Islet of Langerhans (tissue), 1 donor: ENCODE data around the gene POLD2.

Experiments used
- FAIRE-seq: peaks from one replicate; lab custom pipeline; 2011; peaks lifted over from hg19 to GRCh38; lab: Jason Lieb, UNC

The POLD2 gene

DNA sequence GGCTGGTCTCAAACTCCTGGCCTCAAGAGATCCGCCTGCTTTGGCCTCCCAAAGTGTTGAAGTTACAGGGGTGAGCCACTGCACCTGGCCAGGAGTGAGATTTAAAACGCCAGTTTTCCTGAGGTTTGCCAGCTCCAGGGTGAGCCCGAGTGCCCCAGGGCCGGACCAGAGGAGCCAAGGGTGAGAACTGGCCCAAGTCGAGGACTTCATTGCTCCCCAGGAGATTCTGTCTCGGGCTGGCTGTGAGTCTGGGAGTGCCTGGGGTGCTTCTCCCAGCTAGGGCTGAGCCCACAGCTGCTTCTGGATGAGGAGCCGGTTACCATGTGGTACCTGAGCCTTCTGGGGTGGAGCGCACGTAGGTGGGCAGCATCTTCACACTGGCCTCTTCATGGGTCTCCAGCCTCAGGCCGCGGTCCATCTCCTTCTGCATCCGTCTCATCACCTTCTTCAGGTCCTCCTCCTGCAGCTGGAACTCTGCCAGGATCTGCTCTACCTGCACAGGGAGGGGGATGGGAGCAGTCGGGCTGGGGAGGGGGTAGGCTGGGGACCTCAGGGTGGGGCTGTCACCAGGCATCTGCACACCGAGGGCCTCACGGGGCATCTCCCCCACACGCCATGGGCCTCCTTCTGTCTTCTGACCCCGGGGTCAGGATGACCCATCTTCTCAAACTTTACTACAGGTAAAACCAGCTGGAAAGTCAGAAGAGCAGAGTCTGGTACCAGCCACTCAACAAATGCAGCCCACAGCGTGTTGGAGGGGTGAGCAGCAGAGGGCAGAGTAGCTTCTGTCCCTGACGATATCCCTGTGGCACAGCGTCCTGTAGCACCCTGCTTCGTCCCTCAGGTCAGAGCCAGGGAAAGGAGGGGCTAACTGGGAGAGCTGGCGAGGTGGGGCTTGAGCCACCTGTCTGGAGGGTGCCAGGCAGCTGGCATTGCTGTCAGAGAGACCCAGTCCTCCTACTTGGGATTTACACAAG is 29.9 kb upstream of the POLD2 start:
- no peak for FAIRE-seq

GRCh38 chr7:44151956-44152355 is 28.6 kb upstream of the POLD2 start:
- no peak for FAIRE-seq

GRCh38 chr7:44150966-44151941 is 27.9 kb upstream of the POLD2 start:
- no peak for FAIRE-seq

DNA sequence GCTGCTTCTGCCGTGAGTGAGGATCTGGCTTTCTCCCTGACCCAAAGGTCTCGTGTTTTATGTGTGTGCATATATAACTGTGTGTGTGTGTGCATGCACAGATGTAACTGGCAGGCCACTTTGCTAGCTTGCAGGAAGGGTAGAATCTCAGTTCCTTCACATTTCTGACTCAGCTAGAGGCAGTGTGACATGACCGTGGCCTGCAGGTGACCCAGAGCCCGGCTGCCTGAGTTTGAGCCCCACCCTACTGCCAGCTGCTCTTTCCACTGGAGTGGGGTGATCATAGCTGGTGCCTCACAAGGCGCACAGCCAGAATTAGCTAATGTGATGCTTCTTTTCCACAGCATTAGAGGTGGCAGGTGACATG is 27.1 kb upstream of the POLD2 start:
- no peak for FAIRE-seq

- no peak for FAIRE-seq
Observed at GRCh38 chr7:44149571-44150465, 26.5 kb upstream of the POLD2 start.

DNA sequence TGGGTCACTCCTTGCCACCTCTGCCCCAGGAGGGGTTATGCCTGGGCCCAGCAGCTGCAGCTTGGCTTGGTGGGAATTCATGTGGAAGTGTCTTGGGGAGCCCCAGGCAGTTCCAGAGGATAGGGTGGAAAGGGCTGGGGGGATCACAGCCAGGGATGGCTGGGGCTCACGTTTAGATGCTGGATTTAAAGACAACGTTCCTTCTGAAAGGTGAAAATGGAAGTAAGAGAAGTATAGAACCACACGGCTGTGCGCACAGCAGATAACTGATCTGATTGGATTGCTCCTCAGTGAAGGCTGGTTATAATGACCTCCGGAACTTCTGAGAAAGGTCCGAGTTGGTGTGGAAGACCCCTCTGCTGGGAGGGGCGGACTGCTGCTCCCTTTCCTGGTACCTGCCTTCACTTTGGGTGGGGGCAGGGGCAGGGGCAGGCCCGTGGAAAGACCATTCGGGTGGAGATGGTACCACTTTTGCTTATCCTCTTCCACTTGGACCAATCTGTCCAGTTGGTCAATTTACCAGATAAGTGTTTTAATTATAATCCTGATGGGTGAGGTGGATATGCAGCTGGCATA is 25.7 kb upstream of the POLD2 start:
- no peak for FAIRE-seq

DNA sequence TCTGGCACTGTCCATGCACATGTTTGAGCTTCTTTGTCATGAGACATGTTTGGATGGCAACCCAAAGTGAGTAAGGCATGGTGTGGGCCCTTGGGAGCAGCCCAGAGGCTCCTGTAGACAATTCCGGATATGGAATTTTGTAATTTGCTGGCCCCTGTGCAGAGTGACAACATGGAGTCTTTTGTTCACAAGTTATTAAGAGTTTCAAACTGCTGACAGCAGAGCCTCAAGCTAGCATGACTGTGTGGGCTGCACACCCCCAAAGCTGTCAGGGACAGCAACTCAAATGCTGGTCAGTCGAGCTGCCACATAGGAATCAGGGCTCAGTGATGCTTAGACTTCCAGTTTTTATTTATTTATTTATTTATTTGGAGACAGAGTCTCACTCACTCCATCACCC is 24.8 kb upstream of the POLD2 start:
- FAIRE-seq, result no peak

GRCh38 chr7:44147026-44147991 is 24.0 kb upstream of the POLD2 start:
- peak; percentile 13 for FAIRE-seq

DNA sequence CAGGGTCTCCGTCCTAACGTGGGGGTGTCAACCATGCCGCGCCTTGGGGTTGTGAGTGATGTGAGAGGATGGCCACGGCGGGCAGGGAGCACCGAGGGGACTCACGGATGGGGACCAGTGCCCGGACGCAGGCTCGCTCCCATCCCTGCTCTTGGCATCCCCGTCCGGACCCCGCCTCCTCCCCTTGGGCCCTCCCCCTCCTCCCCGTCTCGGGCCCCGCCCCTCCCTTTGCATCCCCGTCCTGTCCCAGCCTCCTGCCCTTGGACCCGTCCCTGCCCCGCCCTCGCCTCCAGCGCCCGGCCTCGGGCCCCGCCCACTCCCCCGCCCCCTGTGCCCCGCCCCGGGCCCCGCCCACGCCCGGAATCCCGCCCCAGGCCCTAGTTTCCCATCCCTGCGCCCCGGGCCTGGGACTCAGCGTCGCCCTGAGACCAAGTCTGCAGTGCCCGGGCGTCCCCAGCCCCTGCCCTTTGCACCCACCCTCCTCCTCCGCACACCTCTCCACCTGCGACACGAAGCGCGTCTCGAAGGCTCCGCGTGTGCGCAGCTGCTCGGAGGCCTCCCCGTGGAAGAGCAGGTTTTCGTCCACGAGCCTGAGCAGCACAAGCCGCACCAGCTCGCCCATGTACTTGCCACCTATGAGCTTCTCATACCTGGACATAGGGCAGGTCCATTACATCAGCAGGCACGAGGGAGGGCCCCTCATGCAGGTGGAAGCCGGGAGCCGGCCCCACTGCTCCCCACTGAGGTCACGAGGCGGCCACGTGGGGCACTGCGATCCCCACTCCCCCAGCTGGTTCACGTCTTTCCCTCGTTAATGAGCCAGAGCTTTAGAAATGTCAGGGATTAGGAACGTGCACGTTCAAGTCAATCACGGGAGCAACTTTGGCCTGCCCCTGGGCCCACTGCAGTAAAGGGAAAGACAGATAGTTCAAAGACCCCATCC is 22.9 kb upstream of the POLD2 start:
- FAIRE-seq, result no peak

GRCh38 chr7:44145479-44145968 is 22.2 kb upstream of the POLD2 start:
- no peak for FAIRE-seq

GRCh38 chr7:44144968-44145478 is 21.7 kb upstream of the POLD2 start:
- FAIRE-seq, result no peak

GRCh38 chr7:44144426-44144967 is 21.1 kb upstream of the POLD2 start:
- FAIRE-seq, result no peak

- no peak for FAIRE-seq
Observed at GRCh38 chr7:44143646-44144250, 20.4 kb upstream of the POLD2 start.

- FAIRE-seq, result no peak
Observed at GRCh38 chr7:44142028-44142427, 18.7 kb upstream of the POLD2 start.

- FAIRE-seq, result no peak
Observed at GRCh38 chr7:44141221-44141850, 18.0 kb upstream of the POLD2 start, which contains the start of gene MYL7. TSS of gene MYL7 (minus strand) at chr7:44141332. CDS start at chr7:44141305, 27 bp downstream.

GRCh38 chr7:44140341-44140740 is 17.0 kb upstream of the POLD2 start:
- no peak for FAIRE-seq

DNA sequence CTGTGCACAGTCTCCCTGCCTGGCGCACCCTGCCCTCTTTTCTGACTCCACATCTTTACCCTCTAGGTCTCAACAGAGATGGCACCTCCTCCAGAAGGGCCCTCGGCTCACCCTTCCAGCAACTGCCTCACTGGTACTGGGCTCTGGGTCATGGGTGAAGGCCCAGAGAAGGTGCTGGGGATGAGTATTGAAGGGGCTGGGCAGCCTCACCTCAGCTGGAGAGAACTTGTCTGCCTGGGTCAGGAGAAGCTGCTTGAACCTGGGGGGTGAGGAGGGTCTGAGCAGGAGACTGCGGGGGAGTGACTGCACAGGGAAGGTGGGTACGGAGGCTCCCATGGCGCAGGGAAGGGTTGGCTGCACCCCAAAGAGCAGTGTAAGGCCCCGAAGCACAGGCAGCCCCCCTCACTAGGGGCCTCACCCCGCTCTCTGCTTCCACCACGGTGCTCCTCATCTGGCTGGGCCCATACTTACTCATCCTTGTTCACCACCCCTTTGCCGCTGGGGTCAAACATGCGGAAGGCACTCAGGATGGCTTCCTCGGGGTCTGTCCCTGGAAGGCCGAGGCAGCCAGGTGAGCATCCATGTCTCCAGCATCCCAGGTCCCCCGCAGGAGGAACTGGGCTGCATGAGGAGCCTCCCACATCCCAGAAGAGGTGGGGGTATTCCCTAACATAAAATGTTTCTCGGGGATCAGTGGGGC is 16.1 kb upstream of the POLD2 start:
- no peak for FAIRE-seq
